GM18858 (cell line): ENCODE measurements around the gene SPRYD3.
"Not testable (repeated sequence)": the region's sequence is repeated elsewhere in the genome, so short reads cannot be mapped to it uniquely, and the experiment has no call there.

Source experiments
- ATAC-seq: cut with Tn5 transposase; IDR thresholded peaks from one replicate; pipeline ENCODE4 v1.9.1; 2021; ENCODE audit not compliant: unreplicated experiment

The SPRYD3 gene

GRCh38 chr12:53102883-53103807 lies 24.0 kb upstream of the SPRYD3 start, which contains the start of gene SOAT2:
Gene SOAT2 (plus strand): TSS chr12:53103486. CDS start chr12:53103578, 92 bp downstream.
- no peak for ATAC-seq

GRCh38 chr12:53101931-53102781 lies 23.0 kb upstream of the SPRYD3 start:
- no peak for ATAC-seq

GRCh38 chr12:53101266-53101665 lies 22.1 kb upstream of the SPRYD3 start:
- no peak for ATAC-seq

GRCh38 chr12:53100466-53101151 lies 21.4 kb upstream of the SPRYD3 start:
- ATAC-seq = no peak

GRCh38 chr12:53099071-53099882 lies 20.1 kb upstream of the SPRYD3 start:
- no peak for ATAC-seq

GRCh38 chr12:53098354-53098981 lies 19.3 kb upstream of the SPRYD3 start:
- no peak for ATAC-seq

- ATAC-seq = no peak
Measured at GRCh38 chr12:53097564-53098353, 18.6 kb upstream of the SPRYD3 start, which contains the start of gene IGFBP6. Gene IGFBP6 (plus strand): TSS chr12:53097667. CDS start chr12:53097718, 51 bp downstream.

GRCh38 chr12:53097207-53097563 lies 18.0 kb upstream of the SPRYD3 start:
- no peak for ATAC-seq

- no peak for ATAC-seq
Measured at GRCh38 chr12:53096759-53097158, 17.6 kb upstream of the SPRYD3 start.

GRCh38 chr12:53096089-53096741 lies 17.0 kb upstream of the SPRYD3 start:
- no peak for ATAC-seq

GRCh38 chr12:53095596-53095895 lies 16.4 kb upstream of the SPRYD3 start:
- not testable (repeated sequence) for ATAC-seq

- not testable (repeated sequence) for ATAC-seq
Measured at GRCh38 chr12:53094796-53095595, 15.8 kb upstream of the SPRYD3 start.

- no peak for ATAC-seq
Measured at GRCh38 chr12:53094394-53094787, 15.2 kb upstream of the SPRYD3 start.

GRCh38 chr12:53093777-53094393 lies 14.7 kb upstream of the SPRYD3 start:
- no peak for ATAC-seq

- ATAC-seq = no peak
Measured at GRCh38 chr12:53091756-53092155, 12.6 kb upstream of the SPRYD3 start.

- no peak for ATAC-seq
Measured at GRCh38 chr12:53090554-53090953, 11.4 kb upstream of the SPRYD3 start.

- no peak for ATAC-seq
Measured at GRCh38 chr12:53090105-53090504, 10.9 kb upstream of the SPRYD3 start.
